Measurements from ENCODE around the gene SLC25A19. TPM values are rescaled to one million over a fixed set of nuclear protein-coding genes. Genes with fewer than 3 reads are reported as not detected.

The SLC25A19 gene
- polyA plus RNA-seq, 1 of the 3 experiments (the other 2 are of a cell fraction), result 11.7 TPM

DNA sequence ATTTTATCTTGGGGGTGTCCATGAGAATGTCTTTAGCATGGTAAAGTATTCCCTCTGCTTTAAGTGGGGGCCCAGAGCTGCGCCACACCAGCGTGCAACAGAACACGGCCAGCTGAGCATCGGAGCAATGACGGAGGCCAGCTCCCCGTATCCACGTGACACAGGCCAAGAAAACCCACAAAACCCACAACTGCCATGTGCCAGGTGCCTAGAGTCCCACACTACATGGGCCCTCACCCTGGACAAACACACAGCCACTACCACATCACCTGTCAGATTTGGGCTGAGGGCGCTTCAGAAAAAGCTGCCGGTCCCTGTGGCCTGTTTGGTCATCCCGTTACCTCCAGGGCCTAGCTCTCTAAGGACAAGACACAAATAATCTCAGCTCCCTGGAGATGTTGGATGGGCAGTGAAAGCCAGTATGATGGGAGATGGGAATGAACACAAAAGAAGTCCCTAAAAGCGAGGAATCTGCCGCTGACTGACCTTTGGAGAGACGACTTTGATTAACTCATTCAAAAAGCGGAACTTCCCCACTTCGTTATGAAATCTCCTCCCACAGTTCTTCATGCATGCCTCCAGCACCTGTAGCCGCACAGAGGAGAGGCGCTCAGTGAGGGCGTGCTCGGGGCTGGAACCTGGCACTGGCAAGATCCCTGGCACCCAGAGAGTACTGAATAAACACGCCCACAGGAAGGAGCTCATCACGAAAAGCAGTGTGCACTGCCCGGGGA, 44.9 kb downstream of the SLC25A19 start:
- no peak for DNase-seq
- H3K27me3 ChIP-seq (ENCODE audit: insufficient read depth), result no peaks in the 10 kb centered on the region
- TF ChIP-seq YY1 (IDR thresholded peaks at IDR 0.05; ENCODE audit: low read depth) (no peak), EZH2phosphoT487 (IDR thresholded peaks at IDR 0.05; ENCODE audit: borderline replicate concordance, low read depth) (no peak), FOSL2 (IDR thresholded peaks at IDR 0.05; ENCODE audit: borderline replicate concordance, low read depth) (no peak), GABPA (IDR thresholded peaks at IDR 0.05; ENCODE audit: low read depth) (no peak), RFX5 (IDR thresholded peaks at IDR 0.05; ENCODE audit: low read length) (no peak), SIN3A (IDR thresholded peaks at IDR 0.05; ENCODE audit: borderline replicate concordance, low read depth, low read length) (no peak), SMC3 (IDR thresholded peaks at IDR 0.05; ENCODE audit: low read depth, low read length) (no peak), FOXJ3 (CRISPR knock-in tag; IDR thresholded peaks at IDR 0.05) (no peak), RCOR1 (IDR thresholded peaks at IDR 0.05; ENCODE audit: low read length) (no peak), CHD2 (IDR thresholded peaks at IDR 0.05; ENCODE audit: low read length, partially characterized antibody) (no peak), POLR2AphosphoS5 (IDR thresholded peaks at IDR 0.05; ENCODE audit: low read depth, low read length) (no peak), EP300 (IDR thresholded peaks at IDR 0.05; ENCODE audit: borderline replicate concordance in 1 of 2, low read depth in 1 of 2, low read length in 1 of 2) (no peak), JUND (IDR thresholded peaks at IDR 0.05) (no peak), MEF2A (IDR thresholded peaks at IDR 0.05; ENCODE audit: borderline replicate concordance, low read depth) (no peak)
- TF ChIP-seq, protein P1, sequence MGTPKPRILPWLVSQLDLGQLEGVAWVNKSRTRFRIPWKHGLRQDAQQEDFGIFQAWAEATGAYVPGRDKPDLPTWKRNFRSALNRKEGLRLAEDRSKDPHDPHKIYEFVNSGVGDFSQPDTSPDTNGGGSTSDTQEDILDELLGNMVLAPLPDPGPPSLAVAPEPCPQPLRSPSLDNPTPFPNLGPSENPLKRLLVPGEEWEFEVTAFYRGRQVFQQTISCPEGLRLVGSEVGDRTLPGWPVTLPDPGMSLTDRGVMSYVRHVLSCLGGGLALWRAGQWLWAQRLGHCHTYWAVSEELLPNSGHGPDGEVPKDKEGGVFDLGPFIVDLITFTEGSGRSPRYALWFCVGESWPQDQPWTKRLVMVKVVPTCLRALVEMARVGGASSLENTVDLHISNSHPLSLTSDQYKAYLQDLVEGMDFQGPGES (IDR thresholded peaks at IDR 0.05; ENCODE audit: low read depth, low read length), result no peak
- TF ChIP-seq, protein P2, sequence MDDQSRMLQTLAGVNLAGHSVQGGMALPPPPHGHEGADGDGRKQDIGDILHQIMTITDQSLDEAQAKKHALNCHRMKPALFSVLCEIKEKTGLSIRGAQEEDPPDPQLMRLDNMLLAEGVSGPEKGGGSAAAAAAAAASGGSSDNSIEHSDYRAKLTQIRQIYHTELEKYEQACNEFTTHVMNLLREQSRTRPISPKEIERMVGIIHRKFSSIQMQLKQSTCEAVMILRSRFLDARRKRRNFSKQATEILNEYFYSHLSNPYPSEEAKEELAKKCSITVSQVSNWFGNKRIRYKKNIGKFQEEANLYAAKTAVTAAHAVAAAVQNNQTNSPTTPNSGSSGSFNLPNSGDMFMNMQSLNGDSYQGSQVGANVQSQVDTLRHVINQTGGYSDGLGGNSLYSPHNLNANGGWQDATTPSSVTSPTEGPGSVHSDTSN (IDR thresholded peaks at IDR 0.05), result no peak
- TF ChIP-seq, protein P3, sequence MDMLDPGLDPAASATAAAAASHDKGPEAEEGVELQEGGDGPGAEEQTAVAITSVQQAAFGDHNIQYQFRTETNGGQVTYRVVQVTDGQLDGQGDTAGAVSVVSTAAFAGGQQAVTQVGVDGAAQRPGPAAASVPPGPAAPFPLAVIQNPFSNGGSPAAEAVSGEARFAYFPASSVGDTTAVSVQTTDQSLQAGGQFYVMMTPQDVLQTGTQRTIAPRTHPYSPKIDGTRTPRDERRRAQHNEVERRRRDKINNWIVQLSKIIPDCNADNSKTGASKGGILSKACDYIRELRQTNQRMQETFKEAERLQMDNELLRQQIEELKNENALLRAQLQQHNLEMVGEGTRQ (IDR thresholded peaks at IDR 0.05; ENCODE audit: borderline replicate concordance, low read depth, low read length), result no peak
- TF ChIP-seq, protein P4, sequence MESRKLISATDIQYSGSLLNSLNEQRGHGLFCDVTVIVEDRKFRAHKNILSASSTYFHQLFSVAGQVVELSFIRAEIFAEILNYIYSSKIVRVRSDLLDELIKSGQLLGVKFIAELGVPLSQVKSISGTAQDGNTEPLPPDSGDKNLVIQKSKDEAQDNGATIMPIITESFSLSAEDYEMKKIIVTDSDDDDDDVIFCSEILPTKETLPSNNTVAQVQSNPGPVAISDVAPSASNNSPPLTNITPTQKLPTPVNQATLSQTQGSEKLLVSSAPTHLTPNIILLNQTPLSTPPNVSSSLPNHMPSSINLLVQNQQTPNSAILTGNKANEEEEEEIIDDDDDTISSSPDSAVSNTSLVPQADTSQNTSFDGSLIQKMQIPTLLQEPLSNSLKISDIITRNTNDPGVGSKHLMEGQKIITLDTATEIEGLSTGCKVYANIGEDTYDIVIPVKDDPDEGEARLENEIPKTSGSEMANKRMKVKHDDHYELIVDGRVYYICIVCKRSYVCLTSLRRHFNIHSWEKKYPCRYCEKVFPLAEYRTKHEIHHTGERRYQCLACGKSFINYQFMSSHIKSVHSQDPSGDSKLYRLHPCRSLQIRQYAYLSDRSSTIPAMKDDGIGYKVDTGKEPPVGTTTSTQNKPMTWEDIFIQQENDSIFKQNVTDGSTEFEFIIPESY (IDR thresholded peaks at IDR 0.05; ENCODE audit: borderline replicate concordance, low read depth), result no peak
- 0 out of 2 replicates have a peak, but pooled peaks cover under 1% of the 10 kb centered on the region for H4K20me1 ChIP-seq (ENCODE audit: insufficient read depth)
- ChIA-PET CTCF (interaction anchor here (0.6 to 1.6 kb wide), 4 partner anchors 12 to 168 kb away, joined by 3 to 7 read pairs (median 4); no protein-coding TSS in a partner anchor), POLR2A (interaction anchor here (1.3 kb wide), 1 partner anchor 17 kb away, joined by 3 read pairs; the partner anchor contains the start of gene GGA3)
- H3K36me3 ChIP-seq (replicated peaks in 1 of 2; ENCODE audit: control insufficient read depth in 1 of 2, insufficient read depth in 2 of 2, low read length in 1 of 2), result peaks cover 35 to 72% of the 10 kb centered on the region in 2 experiments
- peaks cover 17% of the 10 kb centered on the region; the same call in 1 of the 2 replicates for H3K79me2 ChIP-seq (ENCODE audit: insufficient read depth)
- H3K9me3 ChIP-seq, result no peaks in the 10 kb centered on the region
- H3K9me2 ChIP-seq, result no peaks in the 10 kb centered on the region
- WGBS (ENCODE audit: low lambda C conversion rate), result 94% methylated on average over 22 of the region's 22 CpGs
- H3K4me1 ChIP-seq (ENCODE audit: control insufficient read depth in 1 of 2, insufficient read depth in 2 of 2, low read depth in 1 of 2, low read length in 1 of 2), result peaks cover 0 to 3% of the 10 kb centered on the region in 2 experiments; a peak in 1 of 4 replicates
- H3K4me2 ChIP-seq, result no peak overlapping the region
- H2AFZ ChIP-seq (ENCODE audit: low read depth), result no peak overlapping the region
- H3F3A ChIP-seq (replicated peaks; ENCODE audit: insufficient read depth), result peaks cover 4% of the 10 kb centered on the region
- no peak overlapping the region for H3K27ac ChIP-seq (ENCODE audit: low read depth in 2 of 2, low read length in 1 of 2)
- H3K9ac ChIP-seq, result no peak overlapping the region
- no peak overlapping the region for H3K4me3 ChIP-seq (ENCODE audit: low read depth in 2 of 2, low read length in 1 of 2)

Data from SK-N-SH (cell line).